ENCODE measurements around the gene MEGF11.

GRCh38 chr15:65918945-65919344 is 334.6 kb downstream of the MEGF11 start:
- no peak for TF ChIP-seq CTCF (IDR thresholded peaks at IDR 0.05)
- TF ChIP-seq POLR2AphosphoS5 (IDR thresholded peaks at IDR 0.05; ENCODE audit: insufficient read depth in 1 of 2, low read depth in 1 of 2): no peak
- TF ChIP-seq POLR2A (IDR thresholded peaks at IDR 0.05): no peak
